ENCODE measurements around the gene ALK.

The ALK gene

DNA sequence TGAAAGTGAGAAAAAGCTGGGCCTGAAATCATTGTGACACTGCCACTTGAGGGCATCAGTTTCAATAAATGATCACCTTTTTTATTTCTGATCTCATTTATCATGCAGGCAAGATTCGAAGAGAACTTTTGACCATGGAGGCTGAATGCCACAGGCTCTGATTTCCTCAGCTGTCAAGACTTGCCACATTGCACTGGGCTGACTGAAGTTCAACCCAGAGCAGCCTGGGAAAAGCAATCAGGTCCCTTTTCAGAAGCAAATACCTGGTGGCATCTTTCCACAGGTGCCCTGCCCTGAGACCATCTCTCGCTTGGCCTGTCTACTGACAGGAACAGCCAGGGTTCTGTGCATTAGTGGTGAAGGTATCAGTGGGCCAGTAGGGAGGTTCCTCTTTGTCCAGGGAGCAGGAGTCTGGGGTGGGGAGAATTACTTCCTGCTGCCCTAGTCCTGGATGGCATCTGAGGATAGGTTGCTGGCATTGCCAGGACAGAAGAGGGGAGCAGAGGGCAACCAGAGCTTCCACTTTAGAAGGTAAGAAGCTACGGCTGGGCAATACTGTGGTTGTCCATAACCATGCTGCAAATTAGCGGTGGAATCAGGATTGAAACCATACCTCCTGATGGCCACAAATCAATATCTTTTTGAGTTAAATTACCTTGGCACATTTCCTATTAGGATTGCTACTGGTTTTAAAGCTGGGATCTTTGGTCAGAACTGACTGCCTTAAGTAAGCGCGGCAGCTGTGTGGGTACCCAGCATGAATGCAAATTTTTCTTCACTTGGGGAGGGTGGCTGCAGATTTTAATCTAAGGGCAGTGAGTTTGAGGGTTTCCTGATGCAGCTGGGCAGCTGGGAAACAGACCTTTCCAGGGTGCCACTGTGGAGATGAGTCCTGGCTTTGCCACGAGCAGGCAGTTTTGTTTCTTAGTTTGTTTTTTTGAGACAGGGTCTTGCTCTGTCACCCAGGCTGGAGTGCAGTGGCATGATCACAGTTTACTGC, 394.5 kb downstream of the ALK start:
- H3K9me3 ChIP-seq (ENCODE audit: control insufficient read depth, insufficient read depth, low read depth, low read length): no peaks in the 10 kb centered on the region
- TF ChIP-seq, protein P1, sequence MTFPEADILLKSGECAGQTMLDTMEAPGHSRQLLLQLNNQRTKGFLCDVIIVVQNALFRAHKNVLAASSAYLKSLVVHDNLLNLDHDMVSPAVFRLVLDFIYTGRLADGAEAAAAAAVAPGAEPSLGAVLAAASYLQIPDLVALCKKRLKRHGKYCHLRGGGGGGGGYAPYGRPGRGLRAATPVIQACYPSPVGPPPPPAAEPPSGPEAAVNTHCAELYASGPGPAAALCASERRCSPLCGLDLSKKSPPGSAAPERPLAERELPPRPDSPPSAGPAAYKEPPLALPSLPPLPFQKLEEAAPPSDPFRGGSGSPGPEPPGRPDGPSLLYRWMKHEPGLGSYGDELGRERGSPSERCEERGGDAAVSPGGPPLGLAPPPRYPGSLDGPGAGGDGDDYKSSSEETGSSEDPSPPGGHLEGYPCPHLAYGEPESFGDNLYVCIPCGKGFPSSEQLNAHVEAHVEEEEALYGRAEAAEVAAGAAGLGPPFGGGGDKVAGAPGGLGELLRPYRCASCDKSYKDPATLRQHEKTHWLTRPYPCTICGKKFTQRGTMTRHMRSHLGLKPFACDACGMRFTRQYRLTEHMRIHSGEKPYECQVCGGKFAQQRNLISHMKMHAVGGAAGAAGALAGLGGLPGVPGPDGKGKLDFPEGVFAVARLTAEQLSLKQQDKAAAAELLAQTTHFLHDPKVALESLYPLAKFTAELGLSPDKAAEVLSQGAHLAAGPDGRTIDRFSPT (tag by site-specific recombination; IDR thresholded peaks at IDR 0.05): no peak
- TF ChIP-seq ZNF561 (tag by site-specific recombination; IDR thresholded peaks at IDR 0.05; ENCODE audit: borderline replicate concordance): no peak
- TF ChIP-seq, protein P2, sequence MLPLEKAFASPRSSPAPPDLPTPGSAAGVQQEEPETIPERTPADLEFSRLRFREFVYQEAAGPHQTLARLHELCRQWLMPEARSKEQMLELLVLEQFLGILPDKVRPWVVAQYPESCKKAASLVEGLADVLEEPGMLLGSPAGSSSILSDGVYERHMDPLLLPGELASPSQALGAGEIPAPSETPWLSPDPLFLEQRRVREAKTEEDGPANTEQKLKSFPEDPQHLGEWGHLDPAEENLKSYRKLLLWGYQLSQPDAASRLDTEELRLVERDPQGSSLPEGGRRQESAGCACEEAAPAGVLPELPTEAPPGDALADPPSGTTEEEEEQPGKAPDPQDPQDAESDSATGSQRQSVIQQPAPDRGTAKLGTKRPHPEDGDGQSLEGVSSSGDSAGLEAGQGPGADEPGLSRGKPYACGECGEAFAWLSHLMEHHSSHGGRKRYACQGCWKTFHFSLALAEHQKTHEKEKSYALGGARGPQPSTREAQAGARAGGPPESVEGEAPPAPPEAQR (tag by site-specific recombination; IDR thresholded peaks at IDR 0.05): no peak
- TF ChIP-seq ZNF785 (tag by site-specific recombination; IDR thresholded peaks at IDR 0.05): no peak
- TF ChIP-seq SCRT2 (tag by site-specific recombination; IDR thresholded peaks at IDR 0.05): no peak
- no peak for TF ChIP-seq ZNF518A (tag by site-specific recombination; conservative IDR thresholded peaks at IDR 0.05; ENCODE audit: low read depth)
- no peak for TF ChIP-seq ZNF350 (tag by site-specific recombination; IDR thresholded peaks at IDR 0.05)
- TF ChIP-seq, protein P3, sequence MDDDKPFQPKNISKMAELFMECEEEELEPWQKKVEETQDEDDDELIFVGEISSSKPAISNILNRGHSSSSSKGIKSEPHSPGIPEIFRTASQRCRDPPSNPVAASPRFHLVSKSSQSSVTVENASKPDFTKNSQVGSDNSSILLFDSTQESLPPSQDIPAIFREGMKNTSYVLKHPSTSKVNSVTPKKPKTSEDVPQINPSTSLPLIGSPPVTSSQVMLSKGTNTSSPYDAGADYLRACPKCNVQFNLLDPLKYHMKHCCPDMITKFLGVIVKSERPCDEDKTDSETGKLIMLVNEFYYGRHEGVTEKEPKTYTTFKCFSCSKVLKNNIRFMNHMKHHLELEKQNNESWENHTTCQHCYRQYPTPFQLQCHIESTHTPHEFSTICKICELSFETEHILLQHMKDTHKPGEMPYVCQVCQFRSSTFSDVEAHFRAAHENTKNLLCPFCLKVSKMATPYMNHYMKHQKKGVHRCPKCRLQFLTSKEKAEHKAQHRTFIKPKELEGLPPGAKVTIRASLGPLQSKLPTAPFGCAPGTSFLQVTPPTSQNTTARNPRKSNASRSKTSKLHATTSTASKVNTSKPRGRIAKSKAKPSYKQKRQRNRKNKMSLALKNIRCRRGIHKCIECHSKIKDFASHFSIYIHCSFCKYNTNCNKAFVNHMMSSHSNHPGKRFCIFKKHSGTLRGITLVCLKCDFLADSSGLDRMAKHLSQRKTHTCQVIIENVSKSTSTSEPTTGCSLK (tag by site-specific recombination; IDR thresholded peaks at IDR 0.05): no peak
- no peak for TF ChIP-seq ZNF521 (tag by site-specific recombination; IDR thresholded peaks at IDR 0.05)
- no peak for TF ChIP-seq ZNF837 (tag by site-specific recombination; IDR thresholded peaks at IDR 0.05)
- H3K4me1 ChIP-seq (ENCODE audit: control insufficient read depth, insufficient read depth, low read length): no peaks in the 10 kb centered on the region
- H3K36me3 ChIP-seq (ENCODE audit: control insufficient read depth in 2 of 2, insufficient read depth in 1 of 2, low read length in 2 of 2): no peaks in the 10 kb centered on the region
- ChIA-PET POLR2A (interaction anchor here (0.5 kb wide), 1 partner anchor 47 kb away, joined by 5 read pairs; no protein-coding TSS in a partner anchor), CTCF (no interaction called here)
- no peak overlapping the region for H3K4me3 ChIP-seq (ENCODE audit: low read depth, low read length)
- H3K27ac ChIP-seq (ENCODE audit: extremely low read depth, low read depth, low read length): no peak overlapping the region

DNA sequence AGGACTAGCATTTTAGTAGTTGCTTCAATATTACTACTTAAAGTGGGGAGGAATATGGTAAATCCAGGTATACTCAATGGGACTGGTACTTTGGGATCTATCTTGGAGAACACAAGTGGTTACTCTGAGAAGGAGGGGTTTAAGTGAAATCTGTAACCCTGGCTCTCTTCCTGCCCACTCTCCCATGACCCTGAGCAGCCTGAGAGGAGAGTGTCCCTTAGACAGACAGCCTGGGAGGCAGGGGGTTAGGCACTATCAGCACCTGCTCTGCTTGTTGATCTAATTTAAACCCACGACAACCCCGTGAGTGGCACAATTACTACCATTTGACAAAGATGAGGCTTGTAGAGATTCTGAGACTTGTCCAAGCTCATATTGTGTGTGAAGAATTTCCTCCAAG, 395.5 kb downstream of the ALK start:
- no peaks in the 10 kb centered on the region for H3K4me1 ChIP-seq (ENCODE audit: control insufficient read depth, insufficient read depth, low read length)
- TF ChIP-seq ZNF48 (tag by site-specific recombination; IDR thresholded peaks at IDR 0.05): no peak
- no peak for TF ChIP-seq ZNF221 (tag by site-specific recombination; IDR thresholded peaks at IDR 0.05; ENCODE audit: borderline replicate concordance)
- no peak for TF ChIP-seq ZNF248 (tag by site-specific recombination; IDR thresholded peaks at IDR 0.05)
- TF ChIP-seq ZBTB21 (tag by site-specific recombination; IDR thresholded peaks at IDR 0.05): no peak
- no peak for TF ChIP-seq ZIC2 (tag by site-specific recombination; IDR thresholded peaks at IDR 0.05)
- TF ChIP-seq FEZF1 (tag by site-specific recombination; IDR thresholded peaks at IDR 0.05): no peak
- TF ChIP-seq MYNN (tag by site-specific recombination; IDR thresholded peaks at IDR 0.05; ENCODE audit: borderline replicate concordance): no peak
- TF ChIP-seq ZNF350 (tag by site-specific recombination; IDR thresholded peaks at IDR 0.05): no peak
- no peak for TF ChIP-seq ZBTB17 (tag by site-specific recombination; IDR thresholded peaks at IDR 0.05)
- TF ChIP-seq ZNF768 (tag by site-specific recombination; IDR thresholded peaks at IDR 0.05): no peak
- no peak for TF ChIP-seq ZSCAN16 (tag by site-specific recombination; IDR thresholded peaks at IDR 0.05)
- TF ChIP-seq ZNF426 (tag by site-specific recombination; IDR thresholded peaks at IDR 0.05): no peak
- no peak overlapping the region for H3K4me3 ChIP-seq (ENCODE audit: low read depth, low read length)
- CTCF ChIA-PET: no interaction called here
- H3K27ac ChIP-seq (ENCODE audit: extremely low read depth, low read depth, low read length): no peak overlapping the region
- H3K9me3 ChIP-seq (ENCODE audit: control insufficient read depth, insufficient read depth, low read depth, low read length): no peaks in the 10 kb centered on the region
- POLR2A ChIA-PET: interaction anchor here (0.5 kb wide), 1 partner anchor 46 kb away, joined by 5 read pairs; no protein-coding TSS in a partner anchor
- H3K36me3 ChIP-seq (ENCODE audit: control insufficient read depth in 2 of 2, insufficient read depth in 1 of 2, low read length in 2 of 2): no peaks in the 10 kb centered on the region

Measured in HEK293 (cell line).